A673 (cell line): Measurements from ENCODE around the gene TMEM218. TPM values are rescaled to one million over a fixed set of nuclear protein-coding genes. Genes with fewer than 3 reads are reported as not detected.

Experiments used
- BruUV-seq: library from RNA; stranded (reverse); fragments of 400-500 nt; replicated peaks from 2 replicates; lab custom pipeline; 2021; lab: Mats Ljungman, UMichigan
- CTCF ChIA-PET: fragments of 300-600 bp; sonication (Branson Sonifier 250); formaldehyde crosslinking; loops from one replicate; lab custom pipeline; 2022; ENCODE audit warnings: antibody characterized with exemption; lab: Charles Lee
- POLR2A ChIA-PET: fragments of 300-600 bp; sonication (Branson Sonifier 250); formaldehyde crosslinking; loops from one replicate; lab custom pipeline; 2022; ENCODE audit warnings: antibody characterized with exemption; ENCODE audit not compliant: low non-redundant PET; lab: Charles Lee
- DNase-seq: peaks from one replicate; pipeline ENCODE4 v3.0.0-alpha.2; 2015; ENCODE audit warnings: low spot score
- H3K27ac ChIP-seq: fragments of 200-600 bp; sonication (generic); 2 replicates; pipeline ENCODE4 v1.5.1; 2016; ENCODE audit warnings: mixed run types, low read depth, mild to moderate bottlenecking, mixed read lengths, antibody characterized with exemption, low read length; ENCODE audit not compliant: poor library complexity, severe bottlenecking
- H3K27me3 ChIP-seq: fragments of 200-600 bp; sonication (generic); replicated peaks from 2 replicates; pipeline ENCODE4 v1.6.1; 2017; ENCODE audit warnings: mixed run types, low read depth, mild to moderate bottlenecking, mixed read lengths, antibody characterized with exemption, low read length; ENCODE audit not compliant: insufficient read depth, poor library complexity
- H3K36me3 ChIP-seq: fragments of 200-600 bp; sonication (generic); 2 replicates; pipeline ENCODE4 v1.6.1; 2016; ENCODE audit warnings: mixed run types, mild to moderate bottlenecking, mixed read lengths, antibody characterized with exemption, low read length; ENCODE audit not compliant: insufficient read depth, poor library complexity, severe bottlenecking
- H3K4me1 ChIP-seq: fragments of 200-600 bp; sonication (generic); 2 replicates; pipeline ENCODE4 v1.6.1; 2017; ENCODE audit warnings: mixed run types, mild to moderate bottlenecking, mixed read lengths, antibody characterized with exemption, low read length; ENCODE audit not compliant: insufficient read depth, poor library complexity, severe bottlenecking
- H3K4me3 ChIP-seq: fragments of 200-600 bp; sonication (generic); 2 replicates; pipeline ENCODE4 v1.5.1; 2016; ENCODE audit warnings: low read depth, mixed run types, mild to moderate bottlenecking, mixed read lengths, low read length; ENCODE audit not compliant: poor library complexity, severe bottlenecking
- H3K9me3 ChIP-seq: fragments of 200-600 bp; sonication (generic); 2 replicates; pipeline ENCODE4 v1.6.1; 2016; ENCODE audit warnings: mixed run types, low read depth, mild to moderate bottlenecking, mixed read lengths, antibody characterized with exemption, low read length; ENCODE audit not compliant: poor library complexity, severe bottlenecking
- EZH2 ChIP-seq: fragments of 200-600 bp; sonication (generic); IDR thresholded peaks from 2 replicates; pipeline ENCODE4 v1.6.1; 2017; ENCODE audit warnings: borderline replicate concordance, low read depth, mild to moderate bottlenecking, mixed read lengths, antibody characterized with exemption, low read length; ENCODE audit not compliant: poor library complexity, severe bottlenecking
- intact Hi-C: fragments of 100-400 bp; cut with micrococcal nuclease; formaldehyde crosslinking; loops from one replicate; pipeline ENCODE4 v1.10.0; 2022; ENCODE audit not compliant: unreplicated experiment
- total RNA-seq: library from RNA; stranded (reverse); gene quantifications from 2 replicates; pipeline ENCODE4 v1.2.3, GENCODE V29; 2021
- TF ChIP-seq, protein P1 (sequence below): fragments of 300-800, 200-600 bp; sonication (generic); conservative IDR thresholded peaks from 2 replicates; pipeline ENCODE4 v1.5.1; 2017; ENCODE audit warnings: low read depth, mild to moderate bottlenecking, antibody characterized with exemption, low read length, moderate library complexity, mixed read lengths

Gene TMEM218
- total RNA-seq, 1 experiment from 2014 or later: 28.8 TPM

DNA sequence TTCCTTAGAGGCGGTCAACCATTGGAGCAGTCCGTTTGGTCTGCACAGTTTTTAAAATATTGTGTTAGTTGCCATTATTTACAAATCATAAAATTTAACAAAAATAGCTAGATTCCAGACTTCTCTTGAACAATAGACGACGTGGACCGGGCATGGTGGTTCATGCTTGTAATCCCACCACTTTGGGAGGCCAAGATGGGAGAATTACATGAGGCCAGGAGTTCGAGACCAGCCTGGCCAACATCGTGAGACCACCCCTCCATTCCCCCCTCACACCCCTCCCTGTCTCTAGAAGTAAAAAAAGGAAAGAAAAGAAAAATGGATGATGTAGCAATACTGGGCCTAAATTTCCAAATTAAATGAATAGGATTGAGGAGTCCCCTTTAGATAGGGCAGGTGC, 47.4 kb downstream of the TMEM218 start:
- DNase-seq: no peak
- Histone ChIP-seq H3K27me3 (peaks cover 64% of the 10 kb centered on the region), H3K27ac (no peak overlapping the region), H3K36me3 (no peaks in the 10 kb centered on the region), H3K4me1 (no peaks in the 10 kb centered on the region), H3K9me3 (no peaks in the 10 kb centered on the region), H3K4me3 (no peak overlapping the region)
- BruUV-seq: no TSS peak
- no peak for TF ChIP-seq EZH2
- TF ChIP-seq, protein P1, sequence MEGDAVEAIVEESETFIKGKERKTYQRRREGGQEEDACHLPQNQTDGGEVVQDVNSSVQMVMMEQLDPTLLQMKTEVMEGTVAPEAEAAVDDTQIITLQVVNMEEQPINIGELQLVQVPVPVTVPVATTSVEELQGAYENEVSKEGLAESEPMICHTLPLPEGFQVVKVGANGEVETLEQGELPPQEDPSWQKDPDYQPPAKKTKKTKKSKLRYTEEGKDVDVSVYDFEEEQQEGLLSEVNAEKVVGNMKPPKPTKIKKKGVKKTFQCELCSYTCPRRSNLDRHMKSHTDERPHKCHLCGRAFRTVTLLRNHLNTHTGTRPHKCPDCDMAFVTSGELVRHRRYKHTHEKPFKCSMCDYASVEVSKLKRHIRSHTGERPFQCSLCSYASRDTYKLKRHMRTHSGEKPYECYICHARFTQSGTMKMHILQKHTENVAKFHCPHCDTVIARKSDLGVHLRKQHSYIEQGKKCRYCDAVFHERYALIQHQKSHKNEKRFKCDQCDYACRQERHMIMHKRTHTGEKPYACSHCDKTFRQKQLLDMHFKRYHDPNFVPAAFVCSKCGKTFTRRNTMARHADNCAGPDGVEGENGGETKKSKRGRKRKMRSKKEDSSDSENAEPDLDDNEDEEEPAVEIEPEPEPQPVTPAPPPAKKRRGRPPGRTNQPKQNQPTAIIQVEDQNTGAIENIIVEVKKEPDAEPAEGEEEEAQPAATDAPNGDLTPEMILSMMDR: no peak
- CTCF ChIA-PET: no interaction called here
- intact Hi-C loops: no loop called here
- POLR2A ChIA-PET: interaction anchor here (0.6 kb wide), 1 partner anchor 226 kb away, joined by 3 read pairs; no protein-coding TSS in a partner anchor

DNA sequence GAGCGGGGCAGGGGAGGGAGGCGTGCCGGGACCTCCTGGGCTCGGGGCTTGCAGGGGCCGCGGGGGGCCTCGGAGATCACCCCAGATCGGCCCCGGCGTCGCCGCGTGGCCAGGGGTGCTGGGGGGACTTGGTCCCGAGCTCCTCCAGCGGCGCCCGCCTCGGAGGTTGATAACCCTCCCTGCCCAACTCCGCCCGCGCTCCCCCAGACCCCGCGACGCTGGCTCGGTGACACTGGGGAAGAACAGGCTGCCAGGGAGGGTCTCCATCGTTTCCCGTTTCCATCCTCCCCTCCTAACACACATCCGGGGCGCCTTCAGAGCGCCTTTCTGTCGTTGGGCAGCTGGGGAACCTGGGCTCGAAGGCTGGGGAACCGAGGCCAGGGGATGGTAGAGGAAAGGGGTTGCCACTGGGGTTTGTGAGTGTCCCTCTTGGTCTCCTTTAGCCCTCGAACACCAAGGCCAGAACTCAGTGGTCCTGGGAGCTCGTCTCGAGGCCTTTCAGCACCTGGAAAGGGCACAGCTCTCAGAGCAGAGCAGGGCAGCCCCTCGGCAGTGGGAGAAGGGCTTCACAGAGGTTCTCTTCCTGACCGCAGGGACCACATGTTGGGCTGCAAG, 47.9 kb downstream of the TMEM218 start:
- ChIA-PET POLR2A (no interaction called here), CTCF (no interaction called here)
- BruUV-seq: no TSS peak
- H3K4me3 ChIP-seq: peak overlapping the region; percentile 38
- no peaks in the 10 kb centered on the region for H3K36me3 ChIP-seq
- no peak for DNase-seq
- TF ChIP-seq EZH2: peak; percentile 59
- TF ChIP-seq, protein P1: no peak
- H3K9me3 ChIP-seq: no peaks in the 10 kb centered on the region
- H3K4me1 ChIP-seq: no peaks in the 10 kb centered on the region
- H3K27me3 ChIP-seq: peaks cover 64% of the 10 kb centered on the region
- no peak overlapping the region for H3K27ac ChIP-seq
- intact Hi-C loops: no loop called here

DNA sequence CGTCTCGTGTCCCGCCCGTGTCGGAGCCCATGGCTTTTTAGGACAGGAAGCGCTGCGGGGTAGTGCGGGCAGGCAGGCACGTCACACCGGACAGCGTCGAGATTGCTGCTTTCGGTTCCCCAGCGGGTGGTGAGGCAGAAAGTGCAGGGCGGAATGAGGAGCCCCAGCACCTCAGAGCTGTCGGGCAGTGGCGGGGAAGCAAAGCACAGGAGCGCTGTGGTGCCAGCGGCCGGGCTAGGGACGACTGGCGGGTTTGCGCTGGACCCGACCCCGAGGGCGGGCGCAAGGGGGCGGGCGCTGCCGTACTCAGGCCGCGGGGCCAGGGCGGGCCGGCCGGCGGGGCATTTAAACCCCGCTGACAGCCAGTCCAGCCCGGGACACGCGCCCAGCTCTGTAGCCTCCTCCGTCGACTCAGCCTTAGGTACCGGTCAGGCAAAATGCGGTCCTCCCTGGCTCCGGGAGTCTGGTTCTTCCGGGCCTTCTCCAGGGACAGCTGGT, 48.4 kb downstream of the TMEM218 start, which contains the start of gene SLC37A2:
TSS of gene SLC37A2 (plus strand) at position 375 of the 498 bp plus-strand sequence. CDS start at position 438, 63 bp downstream.
- peak; percentile 48 for DNase-seq
- Histone ChIP-seq H3K27ac (no peak within 1 kb of the TSS), H3K4me3 (peak within 1 kb of the TSS; percentile 38), H3K36me3 (no peaks in the 10 kb centered on the region), H3K4me1 (no peaks in the 10 kb centered on the region), H3K9me3 (no peaks in the 10 kb centered on the region), H3K27me3 (peaks cover 64% of the 10 kb centered on the region)
- ChIA-PET CTCF (no interaction called here), POLR2A (no interaction called here)
- TF ChIP-seq, protein P1: no peak
- peak; percentile 74 for TF ChIP-seq EZH2
- intact Hi-C loops: no loop called here
- no TSS peak for BruUV-seq
